GM13977 (cell line): ENCODE measurements around the gene CFHR2.

Experiments used
- DNase-seq: peaks from one replicate; pipeline ENCODE4 v3.0.0; 2012; ENCODE audit warnings: low spot score
- CTCF ChIP-seq: IDR thresholded peaks from 2 replicates; pipeline ENCODE4 v1.5.1; 2012; ENCODE audit warnings: mild to moderate bottlenecking, control low read depth; ENCODE audit not compliant: insufficient read depth; ENCODE audit errors: extremely low read depth, missing control alignments
- in situ Hi-C: fragments of 300-500 bp; cut with MboI; formaldehyde crosslinking; loops from one replicate; pipeline ENCODE4 v1.12.0; 2022; ENCODE audit warnings: low sequenced_read_pairs, low pct_unique_long_range_greater_than_20kb, mixed read lengths, inconsistent platforms; ENCODE audit not compliant: unreplicated experiment

CFHR2 gene

GRCh38 chr1:196951711-196952394, 8.3 kb downstream of the CFHR2 start:
- no peak for TF ChIP-seq CTCF
- no peak for DNase-seq
- in situ Hi-C loops, result no loop called here

GRCh38 chr1:196954778-196955177, 11.2 kb downstream of the CFHR2 start:
- in situ Hi-C loops, result no loop called here

GRCh38 chr1:196955926-196956325, 12.4 kb downstream of the CFHR2 start:
- no peak for DNase-seq
- no peak for TF ChIP-seq CTCF
- in situ Hi-C loops, result no loop called here

More at GRCh38 chr1:196954778-196955177, 11.2 kb downstream of the CFHR2 start:
- no peak for TF ChIP-seq CTCF
- DNase-seq, result no peak

DNA sequence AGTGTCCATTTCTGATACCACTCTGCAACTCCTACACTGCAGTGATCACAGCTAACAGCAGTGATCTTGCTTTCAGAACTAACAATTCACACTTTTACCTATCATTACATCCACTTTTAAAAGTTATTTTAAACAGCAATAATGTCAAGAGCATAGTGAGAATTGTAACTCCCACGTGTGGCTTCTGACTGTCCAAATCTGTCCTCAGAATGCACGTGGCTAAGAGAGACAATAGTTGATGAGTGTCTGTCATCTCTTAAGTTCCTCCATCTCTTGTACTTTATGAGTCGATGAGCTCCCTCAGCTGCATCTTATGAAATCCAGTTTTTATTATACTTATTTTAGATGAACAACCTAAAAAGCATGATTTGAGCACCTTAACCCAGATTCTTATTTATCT, 17.3 kb downstream of the CFHR2 start:
- no peak for DNase-seq
- no peak for TF ChIP-seq CTCF
- in situ Hi-C loops, result no loop called here

DNA sequence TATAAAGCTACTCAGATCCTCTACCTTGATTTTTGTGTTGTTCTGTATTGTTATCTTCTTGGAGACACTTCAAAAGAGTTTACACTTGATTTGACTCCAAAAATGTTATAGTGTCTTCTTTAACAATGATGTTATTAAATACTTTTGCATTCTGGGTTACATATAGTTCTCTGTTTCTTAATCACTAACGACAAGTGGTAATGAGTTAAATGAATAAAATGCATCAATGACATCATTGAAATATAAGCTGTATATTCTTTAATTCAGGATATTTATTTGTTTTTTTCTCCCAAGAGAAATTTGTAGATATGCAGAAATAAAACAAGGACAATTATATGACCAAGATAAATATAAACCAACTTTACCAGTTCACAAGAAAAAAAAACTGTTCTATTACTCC, 26.6 kb downstream of the CFHR2 start:
- TF ChIP-seq CTCF, result no peak
- DNase-seq, result no peak
- in situ Hi-C loops, result no loop called here

DNA sequence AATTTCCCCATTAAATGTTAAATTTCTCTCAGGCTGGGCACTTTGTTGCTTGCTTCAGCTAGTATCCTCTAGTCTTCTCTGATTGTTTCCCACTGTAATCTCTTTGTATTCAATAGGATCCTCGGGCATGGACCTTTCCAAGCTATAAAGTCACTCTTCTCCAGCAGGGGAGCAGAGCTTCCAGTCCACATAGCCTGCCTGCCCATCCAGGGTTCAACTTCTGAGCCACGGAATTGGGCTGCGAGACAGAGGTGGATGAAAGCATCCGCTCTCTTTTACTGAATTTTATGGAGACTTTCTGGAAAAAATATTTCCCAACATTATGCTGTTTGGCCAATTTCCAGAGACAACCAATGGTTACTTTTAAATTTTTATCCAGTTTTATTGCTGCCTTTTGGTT, 32.7 kb downstream of the CFHR2 start:
- in situ Hi-C loops, result no loop called here
- no peak for TF ChIP-seq CTCF
- DNase-seq, result no peak

- no peak for DNase-seq
- TF ChIP-seq CTCF, result no peak
- in situ Hi-C loops, result no loop called here
These were observed 33.7 kb downstream of the CFHR2 start, which contains the start of gene CFHR5 for GRCh38 chr1:196977278-196977677. TSS of gene CFHR5 (plus strand) at chr1:196977556. CDS start at chr1:196977665, 109 bp downstream.
